Astrocyte (in vitro differentiated cells and primary cell): ENCODE measurements around the gene MARK4. TPM values are rescaled to one million over a fixed set of nuclear protein-coding genes. Genes with fewer than 3 reads are reported as not detected.
"Not testable (repeated sequence)": the region's sequence is repeated elsewhere in the genome, so short reads cannot be mapped to it uniquely, and the experiment has no call there.

Experiments
- DNase-seq: peaks from one replicate; pipeline ENCODE4 v3.0.0-alpha.2; 2010; ENCODE audit warnings: low read depth
- FAIRE-seq: peaks from 2 replicates; lab custom pipeline; 2011; peaks lifted over from hg19 to GRCh38; lab: Jason Lieb, UNC
- H2AFZ ChIP-seq: 2 replicates; pipeline ENCODE4 v1.6.0; 2012; ENCODE audit warnings: low read depth, low read length, inconsistent platforms
- H3K27ac ChIP-seq: 2 replicates; pipeline ENCODE4 v1.5.1; 2011; ENCODE audit warnings: low read depth, low read length, inconsistent platforms
- H3K27me3 ChIP-seq: 2 replicates; pipeline ENCODE4 v1.6.0; 2011; ENCODE audit warnings: low read length, inconsistent platforms; ENCODE audit not compliant: insufficient read depth
- H3K36me3 ChIP-seq: 2 replicates; pipeline ENCODE4 v1.5.1; 2011; ENCODE audit warnings: low read length, inconsistent platforms; ENCODE audit not compliant: insufficient read depth
- H3K4me1 ChIP-seq: 2 replicates; pipeline ENCODE4 v1.5.1; 2011; ENCODE audit warnings: low read length, inconsistent platforms; ENCODE audit not compliant: insufficient read depth
- H3K4me2 ChIP-seq: 2 replicates; pipeline ENCODE4 v1.6.0; 2012; ENCODE audit warnings: low read length, inconsistent platforms
- H3K4me3 ChIP-seq: 2 replicates; pipeline ENCODE4 v1.5.1; 2011; ENCODE audit warnings: low read depth, mild to moderate bottlenecking, low read length, inconsistent platforms; ENCODE audit not compliant: insufficient read depth
- H3K79me2 ChIP-seq: 2 replicates; pipeline ENCODE4 v1.6.0; 2012; ENCODE audit warnings: mild to moderate bottlenecking, low read length, inconsistent platforms; ENCODE audit not compliant: insufficient read depth
- H3K9ac ChIP-seq: 2 replicates; pipeline ENCODE4 v1.6.0; 2012; ENCODE audit warnings: mild to moderate bottlenecking, low read length, inconsistent platforms
- H3K9me3 ChIP-seq: 2 replicates; pipeline ENCODE4 v1.5.1; 2012; ENCODE audit warnings: low read depth, mild to moderate bottlenecking, low read length, inconsistent platforms; ENCODE audit not compliant: insufficient read depth
- H4K20me1 ChIP-seq: 2 replicates; pipeline ENCODE4 v1.6.0; 2012; ENCODE audit warnings: low read length, inconsistent platforms; ENCODE audit not compliant: insufficient read depth
- H3K27ac Mint-ChIP-seq: one replicate; pipeline ENCODE4 v1.8.0; 2021; ENCODE audit warnings: mild to moderate bottlenecking, mixed read lengths; ENCODE audit not compliant: unreplicated experiment
- H3K27me3 Mint-ChIP-seq: one replicate; pipeline ENCODE4 v1.8.0; 2021; ENCODE audit warnings: low read depth, mixed read lengths; ENCODE audit not compliant: unreplicated experiment
- H3K36me3 Mint-ChIP-seq: one replicate; pipeline ENCODE4 v1.8.0; 2021; ENCODE audit warnings: low read depth, mixed read lengths; ENCODE audit not compliant: unreplicated experiment
- H3K4me1 Mint-ChIP-seq: one replicate; pipeline ENCODE4 v1.8.0; 2021; ENCODE audit warnings: low read depth, mixed read lengths; ENCODE audit not compliant: unreplicated experiment
- H3K4me3 Mint-ChIP-seq: one replicate; pipeline ENCODE4 v1.8.0; 2021; ENCODE audit warnings: mild to moderate bottlenecking, moderate library complexity, mixed read lengths; ENCODE audit not compliant: unreplicated experiment
- H3K9me3 Mint-ChIP-seq: one replicate; pipeline ENCODE4 v1.8.0; 2021; ENCODE audit warnings: mild to moderate bottlenecking, mixed read lengths; ENCODE audit not compliant: unreplicated experiment
- CTCF ChIP-seq: IDR thresholded peaks from 2 replicates; pipeline ENCODE4 v1.5.1; 2011; ENCODE audit warnings: low read depth, mild to moderate bottlenecking, inconsistent platforms, low read length, moderate library complexity; ENCODE audit not compliant: insufficient read depth
- EZH2 ChIP-seq: IDR thresholded peaks from 2 replicates; pipeline ENCODE4 v1.6.1; 2012; ENCODE audit warnings: mild to moderate bottlenecking, low read length, inconsistent platforms; ENCODE audit not compliant: insufficient read depth
- total RNA-seq: library from RNA; stranded (reverse); gene quantifications from 2 replicates; pipeline ENCODE4 v1.2.1, GENCODE V29; 2021

MARK4 gene
- total RNA-seq, 1 donor from 2014 or later: 61.0 TPM

- Mint-ChIP-seq H3K27me3 (no peaks in the 10 kb centered on the region), H3K9me3 (no peaks in the 10 kb centered on the region), H3K4me1 (peaks cover 3% of the 10 kb centered on the region), H3K4me3 (peak overlapping the region; percentile 54), H3K27ac (no peak overlapping the region), H3K36me3 (peaks cover 20% of the 10 kb centered on the region)
- TF ChIP-seq CTCF (no peak), EZH2 (no peak)
- FAIRE-seq: no peak
- H3K4me1 ChIP-seq: no peaks in the 10 kb centered on the region
- H2AFZ ChIP-seq: no peak overlapping the region
- H3K79me2 ChIP-seq: no peaks in the 10 kb centered on the region
- no peak overlapping the region for H3K4me3 ChIP-seq
- no peaks in the 10 kb centered on the region for H3K27me3 ChIP-seq
- no peaks in the 10 kb centered on the region for H3K9me3 ChIP-seq
- H3K9ac ChIP-seq: no peak overlapping the region
- peaks cover 14% of the 10 kb centered on the region for H4K20me1 ChIP-seq
- no peak for DNase-seq
- peaks cover 7% of the 10 kb centered on the region for H3K36me3 ChIP-seq
- H3K27ac ChIP-seq: no peak overlapping the region
- no peak overlapping the region for H3K4me2 ChIP-seq
These were observed 13.8 kb downstream of the MARK4 start for GRCh38 chr19:45264781-45265317.

GRCh38 chr19:45265375-45265774 lies 14.3 kb downstream of the MARK4 start:
- Mint-ChIP-seq H3K9me3 (no peaks in the 10 kb centered on the region), H3K27me3 (no peaks in the 10 kb centered on the region), H3K4me1 (peaks cover 3% of the 10 kb centered on the region), H3K36me3 (peaks cover 23% of the 10 kb centered on the region), H3K4me3 (no peak overlapping the region), H3K27ac (no peak overlapping the region)
- TF ChIP-seq EZH2 (no peak), CTCF (no peak)
- Histone ChIP-seq H3K4me1 (no peaks in the 10 kb centered on the region), H3K27ac (no peak overlapping the region), H3K4me2 (no peak overlapping the region), H4K20me1 (peaks cover 14% of the 10 kb centered on the region), H2AFZ (no peak overlapping the region), H3K9me3 (no peaks in the 10 kb centered on the region), H3K36me3 (peaks cover 7% of the 10 kb centered on the region), H3K27me3 (no peaks in the 10 kb centered on the region), H3K9ac (no peak overlapping the region), H3K79me2 (no peaks in the 10 kb centered on the region), H3K4me3 (no peak overlapping the region)
- no peak for DNase-seq
- FAIRE-seq: no peak

- H3K27ac Mint-ChIP-seq: no peak overlapping the region
- no peaks in the 10 kb centered on the region for H3K9me3 Mint-ChIP-seq
- H3K36me3 Mint-ChIP-seq: peaks cover 22% of the 10 kb centered on the region
- peaks cover 3% of the 10 kb centered on the region for H3K4me1 Mint-ChIP-seq
- H3K27ac ChIP-seq: no peak overlapping the region
- no peak overlapping the region for H3K9ac ChIP-seq
- H3K4me3 ChIP-seq: no peak overlapping the region
- H3K36me3 ChIP-seq: peaks cover 13% of the 10 kb centered on the region
- H3K27me3 Mint-ChIP-seq: no peaks in the 10 kb centered on the region
- H3K4me3 Mint-ChIP-seq: no peak overlapping the region
- H3K4me2 ChIP-seq: no peak overlapping the region
- peaks cover 10% of the 10 kb centered on the region for H4K20me1 ChIP-seq
- DNase-seq (no peak), FAIRE-seq (no peak)
- no peak overlapping the region for H2AFZ ChIP-seq
- H3K4me1 ChIP-seq: no peaks in the 10 kb centered on the region
- no peak for TF ChIP-seq EZH2
- TF ChIP-seq CTCF: no peak
- no peaks in the 10 kb centered on the region for H3K79me2 ChIP-seq
- H3K27me3 ChIP-seq: no peaks in the 10 kb centered on the region
- H3K9me3 ChIP-seq: no peaks in the 10 kb centered on the region
These were observed 16.2 kb downstream of the MARK4 start for GRCh38 chr19:45267296-45267695.

GRCh38 chr19:45269939-45270338 lies 18.9 kb downstream of the MARK4 start:
- H3K9me3 ChIP-seq, H3K4me2 ChIP-seq, H3K79me2 ChIP-seq, H3K27ac ChIP-seq, H4K20me1 ChIP-seq, FAIRE-seq, H3K27ac Mint-ChIP-seq, H3K4me1 ChIP-seq, H3K27me3 Mint-ChIP-seq, H3K9me3 Mint-ChIP-seq, H3K4me3 Mint-ChIP-seq, H3K27me3 ChIP-seq, H2AFZ ChIP-seq, H3K9ac ChIP-seq, DNase-seq, H3K4me1 Mint-ChIP-seq, H3K4me3 ChIP-seq: not testable (repeated sequence)
- H3K36me3 Mint-ChIP-seq: peaks cover 26% of the 10 kb centered on the region
- peaks cover 17% of the 10 kb centered on the region for H3K36me3 ChIP-seq
